T-helper 9 cell (primary cell): ENCODE data around the gene ACOT2.

Experiments used
- DNase-seq: peaks from one replicate; pipeline ENCODE4 v3.0.0-alpha.2; 2020

Gene ACOT2

DNA sequence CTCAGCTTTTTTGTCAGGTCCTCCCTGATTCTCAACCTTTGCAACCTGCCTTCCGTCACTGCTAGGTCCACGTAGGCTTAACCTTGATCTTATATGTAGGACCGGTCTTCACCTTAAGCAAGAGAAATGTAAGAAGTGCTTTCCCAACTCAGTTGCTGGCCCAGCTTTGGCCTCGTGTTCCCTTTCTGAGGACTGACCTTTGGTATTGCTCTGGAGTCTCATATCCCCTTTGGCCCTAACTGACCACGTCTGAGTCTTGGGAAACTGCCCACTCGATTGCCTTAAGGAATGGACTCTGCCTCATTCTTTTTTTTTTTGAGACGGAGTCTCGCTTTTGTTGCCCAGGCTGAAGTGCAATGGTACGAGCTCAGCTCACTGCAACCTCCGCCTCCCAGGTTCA, 51.3 kb downstream of the ACOT2 start:
- DNase-seq = no peak

DNA sequence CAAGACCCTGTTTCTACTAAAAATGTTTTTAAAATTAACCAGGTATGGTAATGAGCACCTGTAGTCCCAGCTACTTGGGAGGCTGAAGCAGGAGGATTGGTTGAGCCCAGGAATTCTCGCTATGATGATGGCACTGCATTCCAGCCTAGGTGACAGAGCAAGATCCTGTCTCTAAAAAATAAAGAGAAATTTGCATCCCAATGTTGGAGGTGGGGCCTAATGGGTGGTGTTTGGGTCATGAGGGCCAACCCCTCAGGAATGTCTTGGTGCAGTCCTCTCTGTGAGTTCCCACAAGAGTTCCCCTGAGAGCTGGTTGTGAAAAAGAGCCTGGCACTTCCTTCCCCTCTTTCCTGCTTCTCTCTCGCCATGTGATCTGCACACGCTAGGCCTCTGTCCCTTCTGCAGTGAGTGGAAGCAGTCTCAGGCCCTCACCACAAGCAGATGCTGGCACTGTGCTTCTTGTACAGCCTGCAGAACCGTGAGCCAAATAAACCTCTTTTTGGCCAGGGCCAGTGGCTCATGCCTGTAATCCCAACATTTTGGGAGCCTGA, 54.6 kb downstream of the ACOT2 start:
- DNase-seq = no peak
